Stomach (tissue), 4 donors: Measurements from ENCODE around the gene MALRD1.

Experiments
- EP300 ChIP-seq: sonication (generic); formaldehyde crosslinking; IDR thresholded peaks from one replicate; pipeline ENCODE4 v1.6.1; 2017; ENCODE audit warnings: antibody characterized with exemption
- POLR2A ChIP-seq, 4 donors: fragments of 450-650 bp; IDR thresholded peaks; one replicate each; pipeline ENCODE4 v1.6.1; 2016; ENCODE audit warnings: antibody characterized with exemption in 4 of 4, control low read depth in 2 of 4, mild to moderate bottlenecking in 1 of 4, moderate library complexity in 1 of 4
- POLR2AphosphoS5 ChIP-seq, 3 donors: sonication (generic); formaldehyde crosslinking; IDR thresholded peaks; one replicate each; pipeline ENCODE4 v1.6.1; 2016; ENCODE audit warnings: antibody characterized with exemption in 3 of 3
- TF ChIP-seq, protein P1 (sequence below), 7 experiments: fragments of 450-650 bp in 4 of 7; fragments of 200-600 bp in 3 of 7; sonication (generic) in 3 of 7; IDR thresholded peaks; one replicate each; pipeline ENCODE4 v1.5.1; 2016 to 2019; ENCODE audit warnings: antibody characterized with exemption in 7 of 7, control low read depth in 2 of 7, mild to moderate bottlenecking in 1 of 7

DNA sequence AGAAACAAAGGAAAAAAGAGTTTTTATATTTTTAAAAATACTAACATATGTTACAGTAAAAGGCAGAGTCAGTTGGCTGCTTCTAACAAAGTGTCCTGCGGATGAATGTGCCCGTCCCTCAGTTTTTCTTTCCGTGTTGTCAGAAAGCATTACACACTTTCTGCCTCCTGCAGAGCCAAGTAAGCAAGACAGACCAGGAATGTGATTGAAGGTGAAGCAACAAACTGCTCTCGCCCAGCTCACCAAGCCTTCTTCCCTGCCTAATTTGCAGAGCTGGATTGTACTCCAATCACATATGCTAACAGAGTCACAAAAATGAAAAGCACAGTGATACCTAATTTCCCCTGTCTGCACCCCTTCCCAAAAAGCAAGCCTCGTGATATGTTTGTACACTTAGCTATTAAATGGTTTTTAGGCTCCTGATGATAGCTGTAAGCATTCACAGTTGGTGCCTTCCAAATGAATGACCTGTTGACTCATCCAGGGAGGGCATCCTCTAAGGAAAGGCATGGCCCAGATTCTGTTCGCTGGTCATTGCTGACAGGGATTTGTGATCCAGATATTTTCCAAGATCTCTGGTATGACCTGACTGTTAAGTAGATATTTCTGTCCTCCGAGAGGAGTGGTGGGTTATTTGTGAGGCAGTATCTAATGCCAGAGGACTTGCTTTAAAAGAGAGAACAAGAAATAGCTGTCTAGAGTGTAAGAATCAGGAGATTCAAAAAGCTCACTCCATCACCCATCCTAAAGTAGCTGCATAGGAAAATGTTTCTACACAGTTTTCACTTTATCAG, 580.4 kb downstream of the MALRD1 start:
- TF ChIP-seq, protein P1, sequence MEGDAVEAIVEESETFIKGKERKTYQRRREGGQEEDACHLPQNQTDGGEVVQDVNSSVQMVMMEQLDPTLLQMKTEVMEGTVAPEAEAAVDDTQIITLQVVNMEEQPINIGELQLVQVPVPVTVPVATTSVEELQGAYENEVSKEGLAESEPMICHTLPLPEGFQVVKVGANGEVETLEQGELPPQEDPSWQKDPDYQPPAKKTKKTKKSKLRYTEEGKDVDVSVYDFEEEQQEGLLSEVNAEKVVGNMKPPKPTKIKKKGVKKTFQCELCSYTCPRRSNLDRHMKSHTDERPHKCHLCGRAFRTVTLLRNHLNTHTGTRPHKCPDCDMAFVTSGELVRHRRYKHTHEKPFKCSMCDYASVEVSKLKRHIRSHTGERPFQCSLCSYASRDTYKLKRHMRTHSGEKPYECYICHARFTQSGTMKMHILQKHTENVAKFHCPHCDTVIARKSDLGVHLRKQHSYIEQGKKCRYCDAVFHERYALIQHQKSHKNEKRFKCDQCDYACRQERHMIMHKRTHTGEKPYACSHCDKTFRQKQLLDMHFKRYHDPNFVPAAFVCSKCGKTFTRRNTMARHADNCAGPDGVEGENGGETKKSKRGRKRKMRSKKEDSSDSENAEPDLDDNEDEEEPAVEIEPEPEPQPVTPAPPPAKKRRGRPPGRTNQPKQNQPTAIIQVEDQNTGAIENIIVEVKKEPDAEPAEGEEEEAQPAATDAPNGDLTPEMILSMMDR (IDR thresholded peaks at IDR 0.05), result no peak
- no peak for TF ChIP-seq EP300
- no peak for TF ChIP-seq POLR2A (IDR thresholded peaks at IDR 0.05)
- no peak for TF ChIP-seq POLR2AphosphoS5 (IDR thresholded peaks at IDR 0.05)
